IPS-15b (cell line): ENCODE results near the gene SGTA.

ENCODE experiments used
- H3K27me3 ChIP-seq: one replicate; pipeline ENCODE4 v1.6.1; 2013; ENCODE audit warnings: low read length; ENCODE audit not compliant: control insufficient read depth, insufficient read depth
- H3K36me3 ChIP-seq: one replicate; pipeline ENCODE4 v1.6.1; 2013; ENCODE audit warnings: low read length; ENCODE audit not compliant: control insufficient read depth, insufficient read depth
- H3K4me1 ChIP-seq: one replicate; pipeline ENCODE4 v1.6.1; 2013; ENCODE audit warnings: mild to moderate bottlenecking, low read length; ENCODE audit not compliant: control insufficient read depth, insufficient read depth
- H3K4me3 ChIP-seq: one replicate; pipeline ENCODE4 v1.5.1; 2013; ENCODE audit warnings: low read depth, low read length
- H3K9ac ChIP-seq: one replicate; pipeline ENCODE4 v1.6.1; 2013; ENCODE audit warnings: low read depth, mild to moderate bottlenecking, low read length
- H3K9me3 ChIP-seq: one replicate; pipeline ENCODE4 v1.6.1; 2013; ENCODE audit warnings: mild to moderate bottlenecking, low read length; ENCODE audit not compliant: control insufficient read depth, insufficient read depth

The SGTA gene

GRCh38 chr19:2815191-2815614 is 32.1 kb upstream of the SGTA start:
- Histone ChIP-seq H3K27me3 (no peaks in the 10 kb centered on the region), H3K36me3 (peaks cover 38% of the 10 kb centered on the region)

DNA sequence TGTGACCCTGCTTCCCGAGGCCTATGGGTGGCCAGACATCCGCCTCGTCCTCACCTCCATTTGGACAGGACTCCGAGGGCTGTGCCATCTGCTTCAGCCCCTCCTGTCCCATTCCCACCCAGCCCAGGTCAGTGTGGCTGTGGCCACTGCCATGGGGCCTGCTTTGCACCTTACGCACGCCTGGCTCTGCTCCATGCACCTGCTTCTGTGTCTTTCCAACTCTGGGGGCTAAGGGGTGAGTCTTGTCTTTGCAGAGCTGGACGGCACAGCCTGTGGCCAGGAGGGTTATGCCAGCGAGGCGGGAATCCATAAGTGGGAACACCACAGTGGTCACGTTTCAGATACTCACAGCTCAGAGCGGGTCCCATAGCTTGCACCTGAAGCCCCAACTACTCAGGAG is 31.4 kb upstream of the SGTA start:
- Histone ChIP-seq H3K36me3 (peaks cover 45% of the 10 kb centered on the region), H3K4me3 (no peak overlapping the region), H3K9ac (no peak overlapping the region), H3K27me3 (no peaks in the 10 kb centered on the region), H3K4me1 (no peaks in the 10 kb centered on the region), H3K9me3 (no peaks in the 10 kb centered on the region)

More at GRCh38 chr19:2815191-2815614, 32.1 kb upstream of the SGTA start:
- Histone ChIP-seq H3K4me3 (no peak overlapping the region), H3K9ac (no peak overlapping the region), H3K9me3 (no peaks in the 10 kb centered on the region), H3K4me1 (no peaks in the 10 kb centered on the region)

- Histone ChIP-seq H3K27me3 (no peaks in the 10 kb centered on the region), H3K9me3 (no peaks in the 10 kb centered on the region), H3K4me1 (no peaks in the 10 kb centered on the region), H3K4me3 (no peak overlapping the region), H3K9ac (no peak overlapping the region), H3K36me3 (peaks cover 54% of the 10 kb centered on the region)
Measured at GRCh38 chr19:2813235-2814160, 30.4 kb upstream of the SGTA start.

DNA sequence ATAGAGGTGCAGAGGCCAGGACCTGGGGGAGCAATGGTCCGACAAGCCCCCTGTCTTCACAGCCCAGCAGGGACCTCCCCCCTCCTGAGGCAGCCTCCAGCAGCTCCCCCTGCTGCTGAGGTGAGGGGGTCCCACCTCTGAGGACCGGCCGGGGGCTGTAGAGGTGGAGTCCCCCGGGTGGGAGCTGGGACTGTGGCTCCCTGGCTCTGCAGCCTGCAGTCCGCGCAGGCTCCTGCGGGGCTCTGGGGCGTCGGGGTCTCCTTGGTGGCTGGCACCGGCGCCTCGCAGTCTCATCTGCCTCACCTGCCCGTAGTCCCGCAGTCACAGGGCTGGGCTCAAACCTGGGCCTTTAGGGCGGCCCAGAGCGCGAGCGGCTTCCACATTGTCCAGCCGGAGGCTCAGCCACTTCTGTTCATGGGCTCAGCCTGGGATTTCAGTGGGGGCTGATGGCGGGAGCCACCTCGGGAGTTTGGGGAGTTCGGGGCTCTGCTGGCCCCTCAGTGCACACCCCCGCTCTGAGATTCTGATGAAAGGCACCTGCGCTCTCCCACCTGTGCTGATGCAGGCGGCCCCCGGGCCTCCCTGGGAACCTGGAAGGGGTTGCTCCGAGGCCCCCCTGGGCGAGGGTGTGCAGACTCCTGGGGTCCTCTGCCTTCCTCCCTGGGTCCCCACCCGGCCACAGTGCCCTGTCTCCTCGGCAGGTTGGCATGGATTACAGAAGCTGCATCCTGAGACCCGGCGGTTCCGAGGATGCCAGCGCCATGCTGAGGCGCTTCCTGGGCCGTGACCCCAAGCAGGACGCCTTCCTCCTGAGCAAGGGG is 29.6 kb upstream of the SGTA start:
- H3K4me3 ChIP-seq: no peak overlapping the region

GRCh38 chr19:2811735-2812413 is 28.8 kb upstream of the SGTA start:
- peaks cover 69% of the 10 kb centered on the region for H3K36me3 ChIP-seq
- H3K4me3 ChIP-seq: no peak overlapping the region
- no peak overlapping the region for H3K9ac ChIP-seq
- H3K27me3 ChIP-seq: no peaks in the 10 kb centered on the region
- H3K4me1 ChIP-seq: no peaks in the 10 kb centered on the region
- no peaks in the 10 kb centered on the region for H3K9me3 ChIP-seq

More for the DNA sequence above, 29.6 kb upstream of the SGTA start:
- no peaks in the 10 kb centered on the region for H3K9me3 ChIP-seq
- no peaks in the 10 kb centered on the region for H3K27me3 ChIP-seq
- peaks cover 62% of the 10 kb centered on the region for H3K36me3 ChIP-seq
- H3K9ac ChIP-seq: no peak overlapping the region
- H3K4me1 ChIP-seq: no peaks in the 10 kb centered on the region

GRCh38 chr19:2811221-2811722 is 28.2 kb upstream of the SGTA start:
- Histone ChIP-seq H3K9me3 (no peaks in the 10 kb centered on the region), H3K4me3 (no peak overlapping the region), H3K9ac (no peak overlapping the region), H3K36me3 (peaks cover 74% of the 10 kb centered on the region), H3K4me1 (no peaks in the 10 kb centered on the region), H3K27me3 (no peaks in the 10 kb centered on the region)

DNA sequence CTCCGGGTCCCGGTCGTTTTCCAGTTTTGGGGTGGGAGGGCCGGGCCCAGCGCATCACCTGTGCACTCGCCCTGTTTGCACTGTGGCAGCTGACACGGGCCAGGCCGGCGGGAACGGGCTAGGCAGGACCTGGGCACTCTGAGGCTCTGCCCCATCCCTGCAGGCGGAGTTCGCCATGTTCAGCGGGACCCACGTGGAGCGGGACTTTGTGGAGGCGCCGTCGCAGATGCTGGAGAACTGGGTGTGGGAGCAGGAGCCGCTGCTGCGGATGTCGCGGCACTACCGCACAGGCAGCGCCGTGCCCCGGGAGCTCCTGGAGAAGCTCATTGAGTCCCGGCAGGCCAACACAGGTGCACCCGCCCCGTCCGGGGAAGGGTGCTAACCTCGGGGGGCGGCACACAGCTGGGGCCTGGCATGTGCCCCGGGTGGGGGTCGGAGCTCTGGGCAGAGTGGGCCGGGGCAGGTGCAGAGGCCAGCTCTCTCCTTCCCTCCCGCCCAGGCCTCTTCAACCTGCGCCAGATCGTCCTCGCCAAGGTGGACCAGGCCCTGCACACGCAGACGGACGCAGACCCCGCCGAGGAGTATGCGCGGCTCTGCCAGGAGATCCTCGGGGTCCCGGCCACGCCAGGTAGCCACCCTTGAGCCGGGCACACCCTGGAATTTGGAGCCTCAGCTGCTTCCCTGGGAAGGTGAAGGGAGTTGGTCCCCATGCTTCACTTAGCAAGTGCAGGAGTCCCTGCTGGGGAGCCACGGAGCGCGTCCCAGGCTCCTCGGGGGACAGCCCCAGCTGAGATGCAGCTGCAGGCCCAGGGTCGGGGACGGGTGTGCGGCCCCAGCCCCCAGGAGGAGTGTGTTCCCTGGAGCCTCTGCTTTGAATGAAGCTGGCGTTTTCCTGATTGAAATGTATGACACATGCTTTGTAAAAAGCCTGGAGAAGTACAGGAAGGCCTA is 27.3 kb upstream of the SGTA start:
- Histone ChIP-seq H3K9me3 (no peaks in the 10 kb centered on the region), H3K9ac (no peak overlapping the region), H3K36me3 (peaks cover 80% of the 10 kb centered on the region), H3K27me3 (no peaks in the 10 kb centered on the region), H3K4me3 (no peak overlapping the region), H3K4me1 (no peaks in the 10 kb centered on the region)

- Histone ChIP-seq H3K4me1 (no peaks in the 10 kb centered on the region), H3K9me3 (no peaks in the 10 kb centered on the region), H3K36me3 (peaks cover 88% of the 10 kb centered on the region), H3K27me3 (no peaks in the 10 kb centered on the region), H3K4me3 (no peak overlapping the region), H3K9ac (no peak overlapping the region)
Measured at GRCh38 chr19:2809387-2810140, 26.5 kb upstream of the SGTA start.

DNA sequence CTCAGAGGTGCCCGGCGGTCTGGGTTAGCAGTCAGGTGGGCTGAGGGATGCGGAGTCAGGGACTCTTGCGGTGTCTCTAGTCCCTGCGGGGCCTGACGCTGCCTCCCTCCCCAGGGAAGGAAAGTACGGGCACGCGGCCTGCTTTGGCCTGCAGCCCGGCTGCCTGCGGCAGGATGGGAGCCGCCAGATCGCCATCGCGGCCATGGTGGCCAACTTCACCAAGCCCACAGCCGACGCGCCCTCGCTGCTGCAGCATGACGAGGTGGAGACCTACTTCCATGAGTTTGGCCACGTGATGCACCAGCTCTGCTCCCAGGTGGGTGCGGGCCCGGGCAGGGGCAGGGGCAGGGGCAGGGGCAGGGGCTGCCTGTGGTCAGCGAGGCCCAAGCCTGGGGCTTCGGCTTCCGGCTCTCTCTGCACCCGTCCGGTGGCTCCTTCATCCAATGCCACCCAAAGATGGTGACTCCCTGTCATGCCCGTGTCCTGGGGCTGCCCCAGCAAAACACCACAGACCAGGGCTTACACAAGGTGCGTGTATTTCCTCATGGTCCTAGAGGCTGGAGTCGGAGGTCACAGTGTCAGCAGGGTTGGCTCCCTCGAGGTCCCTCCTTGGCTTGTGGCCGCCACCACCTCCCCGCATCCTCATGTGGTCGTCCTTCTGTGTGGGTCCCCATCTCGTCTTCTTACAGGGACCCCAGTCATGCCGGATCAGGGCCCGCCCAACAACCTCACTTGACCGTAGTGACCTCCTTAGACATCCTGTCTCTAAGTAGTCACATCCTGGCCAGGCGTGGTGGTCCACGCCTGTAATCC is 25.3 kb upstream of the SGTA start:
- H3K27me3 ChIP-seq: no peaks in the 10 kb centered on the region
- no peaks in the 10 kb centered on the region for H3K4me1 ChIP-seq
- H3K36me3 ChIP-seq: peaks cover 86% of the 10 kb centered on the region
- no peak overlapping the region for H3K4me3 ChIP-seq
- no peak overlapping the region for H3K9ac ChIP-seq
- no peaks in the 10 kb centered on the region for H3K9me3 ChIP-seq
